ENCODE results near the gene UBE2B. TPM values are rescaled to one million over a fixed set of nuclear protein-coding genes. Genes with fewer than 3 reads are reported as not detected.

The UBE2B gene
- total RNA-seq, 1 experiment from 2014 or later: 91.9 TPM

- no peak for TF ChIP-seq TCF7L2 (IDR thresholded peaks at IDR 0.05; ENCODE audit: borderline replicate concordance, extremely low read depth, insufficient read depth, insufficient read length)
- TF ChIP-seq SIN3A (IDR thresholded peaks at IDR 0.05; ENCODE audit: low read depth): no peak
- TF ChIP-seq, protein P1, sequence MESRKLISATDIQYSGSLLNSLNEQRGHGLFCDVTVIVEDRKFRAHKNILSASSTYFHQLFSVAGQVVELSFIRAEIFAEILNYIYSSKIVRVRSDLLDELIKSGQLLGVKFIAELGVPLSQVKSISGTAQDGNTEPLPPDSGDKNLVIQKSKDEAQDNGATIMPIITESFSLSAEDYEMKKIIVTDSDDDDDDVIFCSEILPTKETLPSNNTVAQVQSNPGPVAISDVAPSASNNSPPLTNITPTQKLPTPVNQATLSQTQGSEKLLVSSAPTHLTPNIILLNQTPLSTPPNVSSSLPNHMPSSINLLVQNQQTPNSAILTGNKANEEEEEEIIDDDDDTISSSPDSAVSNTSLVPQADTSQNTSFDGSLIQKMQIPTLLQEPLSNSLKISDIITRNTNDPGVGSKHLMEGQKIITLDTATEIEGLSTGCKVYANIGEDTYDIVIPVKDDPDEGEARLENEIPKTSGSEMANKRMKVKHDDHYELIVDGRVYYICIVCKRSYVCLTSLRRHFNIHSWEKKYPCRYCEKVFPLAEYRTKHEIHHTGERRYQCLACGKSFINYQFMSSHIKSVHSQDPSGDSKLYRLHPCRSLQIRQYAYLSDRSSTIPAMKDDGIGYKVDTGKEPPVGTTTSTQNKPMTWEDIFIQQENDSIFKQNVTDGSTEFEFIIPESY (IDR thresholded peaks at IDR 0.05; ENCODE audit: extremely low read depth, insufficient replicate concordance, low read length): no peak
- no peak for TF ChIP-seq POLR2AphosphoS5 (IDR thresholded peaks at IDR 0.05; ENCODE audit: low read depth, low read length)
- TF ChIP-seq EZH2phosphoT487 (IDR thresholded peaks at IDR 0.05; ENCODE audit: borderline replicate concordance): no peak
- no peak for TF ChIP-seq POLR2A (IDR thresholded peaks at IDR 0.05; ENCODE audit: borderline replicate concordance, extremely low read depth, insufficient read depth, insufficient read length)
- no peak for TF ChIP-seq EZH2 (IDR thresholded peaks at IDR 0.05)
Observed at GRCh38 chr5:134355681-134356080, 15.7 kb upstream of the UBE2B start (continued).

- Histone ChIP-seq H3K4me2 (ENCODE audit: low read length) (peak overlapping the region; percentile 83; the same call in 1 of the 2 replicates), H3K9ac (ENCODE audit: low read length) (no peak overlapping the region), H3K4me3 (replicated peaks in 1 of 2; ENCODE audit: low read depth in 1 of 2, low read length in 2 of 2) (peak overlapping the region; percentile 83 to 93; a peak in 3 of 4 replicates), H3K4me1 (ENCODE audit: control insufficient read depth in 1 of 2, insufficient read depth in 2 of 2, low read length in 2 of 2) (peaks cover 9 to 17% of the 10 kb centered on the region in 2 experiments), H3K27me3 (ENCODE audit: insufficient read depth, low read length) (no peaks in the 10 kb centered on the region), H3K79me2 (ENCODE audit: insufficient read depth, low read length) (peaks cover 20% of the 10 kb centered on the region), H3K9me3 (ENCODE audit: control insufficient read depth in 1 of 2, insufficient read depth in 1 of 2, low read depth in 1 of 2, low read length in 2 of 2) (no peaks in the 10 kb centered on the region), H4K20me1 (ENCODE audit: insufficient read depth) (no peaks in the 10 kb centered on the region), H2AFZ (ENCODE audit: low read depth, low read length, poor library complexity, severe bottlenecking) (no peak overlapping the region), H3K27ac (ENCODE audit: low read depth, low read length) (no peak overlapping the region), H3K36me3 (ENCODE audit: control insufficient read depth in 1 of 2, insufficient read depth in 2 of 2, low read length in 2 of 2) (no peaks in the 10 kb centered on the region), H3K9me2 (ENCODE audit: insufficient read depth) (no peaks in the 10 kb centered on the region)
- BruUV-seq (replicated peaks): no TSS peak
- DNase-seq (ENCODE audit: low read depth, low spot score) (no peak), ATAC-seq (no peak)
- RAD21 ChIA-PET (ENCODE audit: low non-redundant PET in 1 of 2, low total read pairs in 2 of 2, uncharacterized antibody in 2 of 2, unreplicated experiment in 2 of 2): no interaction called here
- POLR2A ChIA-PET: no interaction called here
- CTCF ChIA-PET: no interaction called here
- TF ChIP-seq TCF7L2 (IDR thresholded peaks at IDR 0.05; ENCODE audit: borderline replicate concordance, extremely low read depth, insufficient read depth, insufficient read length) (no peak), YY1 (IDR thresholded peaks at IDR 0.05; ENCODE audit: extremely low read depth, insufficient replicate concordance, low read depth, low read length) (no peak), ZFX (IDR thresholded peaks at IDR 0.05) (no peak), ZNF274 (IDR thresholded peaks at IDR 0.05; ENCODE audit: low read depth, low read length) (no peak), EGR1 (IDR thresholded peaks at IDR 0.05; ENCODE audit: low read depth) (no peak), CEBPB (IDR thresholded peaks at IDR 0.05; ENCODE audit: low read depth) (no peak), EZH2phosphoT487 (IDR thresholded peaks at IDR 0.05; ENCODE audit: borderline replicate concordance) (no peak)
- TF ChIP-seq, protein P2, sequence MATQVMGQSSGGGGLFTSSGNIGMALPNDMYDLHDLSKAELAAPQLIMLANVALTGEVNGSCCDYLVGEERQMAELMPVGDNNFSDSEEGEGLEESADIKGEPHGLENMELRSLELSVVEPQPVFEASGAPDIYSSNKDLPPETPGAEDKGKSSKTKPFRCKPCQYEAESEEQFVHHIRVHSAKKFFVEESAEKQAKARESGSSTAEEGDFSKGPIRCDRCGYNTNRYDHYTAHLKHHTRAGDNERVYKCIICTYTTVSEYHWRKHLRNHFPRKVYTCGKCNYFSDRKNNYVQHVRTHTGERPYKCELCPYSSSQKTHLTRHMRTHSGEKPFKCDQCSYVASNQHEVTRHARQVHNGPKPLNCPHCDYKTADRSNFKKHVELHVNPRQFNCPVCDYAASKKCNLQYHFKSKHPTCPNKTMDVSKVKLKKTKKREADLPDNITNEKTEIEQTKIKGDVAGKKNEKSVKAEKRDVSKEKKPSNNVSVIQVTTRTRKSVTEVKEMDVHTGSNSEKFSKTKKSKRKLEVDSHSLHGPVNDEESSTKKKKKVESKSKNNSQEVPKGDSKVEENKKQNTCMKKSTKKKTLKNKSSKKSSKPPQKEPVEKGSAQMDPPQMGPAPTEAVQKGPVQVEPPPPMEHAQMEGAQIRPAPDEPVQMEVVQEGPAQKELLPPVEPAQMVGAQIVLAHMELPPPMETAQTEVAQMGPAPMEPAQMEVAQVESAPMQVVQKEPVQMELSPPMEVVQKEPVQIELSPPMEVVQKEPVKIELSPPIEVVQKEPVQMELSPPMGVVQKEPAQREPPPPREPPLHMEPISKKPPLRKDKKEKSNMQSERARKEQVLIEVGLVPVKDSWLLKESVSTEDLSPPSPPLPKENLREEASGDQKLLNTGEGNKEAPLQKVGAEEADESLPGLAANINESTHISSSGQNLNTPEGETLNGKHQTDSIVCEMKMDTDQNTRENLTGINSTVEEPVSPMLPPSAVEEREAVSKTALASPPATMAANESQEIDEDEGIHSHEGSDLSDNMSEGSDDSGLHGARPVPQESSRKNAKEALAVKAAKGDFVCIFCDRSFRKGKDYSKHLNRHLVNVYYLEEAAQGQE (IDR thresholded peaks at IDR 0.05; ENCODE audit: low read depth): no peak
- TF ChIP-seq, protein P3, sequence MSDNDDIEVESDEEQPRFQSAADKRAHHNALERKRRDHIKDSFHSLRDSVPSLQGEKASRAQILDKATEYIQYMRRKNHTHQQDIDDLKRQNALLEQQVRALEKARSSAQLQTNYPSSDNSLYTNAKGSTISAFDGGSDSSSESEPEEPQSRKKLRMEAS (IDR thresholded peaks at IDR 0.05): no peak
- intact Hi-C loops (cut with micrococcal nuclease): no loop called here
Observed at GRCh38 chr5:134365604-134366003, 5.8 kb upstream of the UBE2B start.
